ENCODE measurements around the gene GRB2. TPM values are rescaled to one million over a fixed set of nuclear protein-coding genes. Genes with fewer than 3 reads are reported as not detected.
A peak's percentile ranks its signal among the peaks of the same experiment; 100 is the strongest.

GRB2 gene
- total RNA-seq, 1 donor from 2014 or later, result 84.8 TPM

DNA sequence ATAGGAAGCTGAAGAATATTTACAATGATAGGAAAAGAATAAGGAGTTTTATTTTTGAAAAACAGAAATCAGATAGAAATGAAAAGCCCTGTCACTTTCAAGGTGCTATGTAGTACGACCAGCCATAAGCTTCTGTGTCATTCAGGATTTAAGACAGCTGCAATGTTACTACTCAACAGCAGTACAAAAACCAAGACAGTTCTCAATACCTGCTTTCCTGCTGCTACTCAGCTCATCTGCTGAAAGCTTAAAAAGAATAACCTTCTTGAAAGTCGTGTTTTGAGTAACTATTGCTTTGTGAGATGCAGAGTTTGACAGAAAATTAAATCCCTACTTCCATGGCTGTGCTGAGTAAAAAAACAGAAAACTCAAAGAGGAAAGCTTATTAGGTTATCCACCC, 8.7 kb downstream of the GRB2 start:
- DNase-seq (ENCODE audit: low spot score, unreplicated experiment), result no peak
- Mint-ChIP-seq H3K4me3 (ENCODE audit: low read depth) (no peak overlapping the region), H3K27me3 (no peaks in the 10 kb centered on the region), H3K4me1 (ENCODE audit: low read depth) (peaks cover 33% of the 10 kb centered on the region), H3K27ac (no peak overlapping the region), H3K9me3 (ENCODE audit: low read depth) (no peaks in the 10 kb centered on the region), H3K36me3 (ENCODE audit: insufficient read depth) (peaks cover 3% of the 10 kb centered on the region)
- TF ChIP-seq, protein P1, sequence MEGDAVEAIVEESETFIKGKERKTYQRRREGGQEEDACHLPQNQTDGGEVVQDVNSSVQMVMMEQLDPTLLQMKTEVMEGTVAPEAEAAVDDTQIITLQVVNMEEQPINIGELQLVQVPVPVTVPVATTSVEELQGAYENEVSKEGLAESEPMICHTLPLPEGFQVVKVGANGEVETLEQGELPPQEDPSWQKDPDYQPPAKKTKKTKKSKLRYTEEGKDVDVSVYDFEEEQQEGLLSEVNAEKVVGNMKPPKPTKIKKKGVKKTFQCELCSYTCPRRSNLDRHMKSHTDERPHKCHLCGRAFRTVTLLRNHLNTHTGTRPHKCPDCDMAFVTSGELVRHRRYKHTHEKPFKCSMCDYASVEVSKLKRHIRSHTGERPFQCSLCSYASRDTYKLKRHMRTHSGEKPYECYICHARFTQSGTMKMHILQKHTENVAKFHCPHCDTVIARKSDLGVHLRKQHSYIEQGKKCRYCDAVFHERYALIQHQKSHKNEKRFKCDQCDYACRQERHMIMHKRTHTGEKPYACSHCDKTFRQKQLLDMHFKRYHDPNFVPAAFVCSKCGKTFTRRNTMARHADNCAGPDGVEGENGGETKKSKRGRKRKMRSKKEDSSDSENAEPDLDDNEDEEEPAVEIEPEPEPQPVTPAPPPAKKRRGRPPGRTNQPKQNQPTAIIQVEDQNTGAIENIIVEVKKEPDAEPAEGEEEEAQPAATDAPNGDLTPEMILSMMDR (IDR thresholded peaks at IDR 0.05; ENCODE audit: unreplicated experiment), result no peak

DNA sequence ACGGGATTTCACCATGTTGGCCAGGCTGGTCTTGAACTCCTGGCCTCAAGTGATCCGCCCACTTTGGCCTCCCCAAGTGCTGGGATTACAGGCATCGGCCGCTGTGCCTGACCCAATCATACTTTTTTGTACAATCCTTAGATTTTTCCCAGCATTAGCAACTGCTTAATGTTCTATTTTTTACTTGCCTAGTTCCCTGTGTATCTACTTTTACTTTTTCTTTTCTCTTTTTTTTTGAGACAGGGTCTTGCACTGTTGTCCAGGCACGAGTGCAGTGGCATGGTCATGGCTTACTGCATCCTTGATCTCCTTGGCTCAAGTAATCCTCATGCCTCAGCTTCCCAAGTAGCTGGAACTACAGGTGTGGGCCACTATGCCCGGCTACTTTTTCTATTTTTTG, 9.5 kb downstream of the GRB2 start:
- no peak for DNase-seq (ENCODE audit: low spot score, unreplicated experiment)
- TF ChIP-seq, protein P1 (IDR thresholded peaks at IDR 0.05; ENCODE audit: unreplicated experiment), result no peak
- Mint-ChIP-seq H3K36me3 (ENCODE audit: insufficient read depth) (peaks cover 3% of the 10 kb centered on the region), H3K4me3 (ENCODE audit: low read depth) (no peak overlapping the region), H3K4me1 (ENCODE audit: low read depth) (peaks cover 35% of the 10 kb centered on the region), H3K27me3 (no peaks in the 10 kb centered on the region), H3K9me3 (ENCODE audit: low read depth) (no peaks in the 10 kb centered on the region), H3K27ac (peak overlapping the region; percentile 82)

DNA sequence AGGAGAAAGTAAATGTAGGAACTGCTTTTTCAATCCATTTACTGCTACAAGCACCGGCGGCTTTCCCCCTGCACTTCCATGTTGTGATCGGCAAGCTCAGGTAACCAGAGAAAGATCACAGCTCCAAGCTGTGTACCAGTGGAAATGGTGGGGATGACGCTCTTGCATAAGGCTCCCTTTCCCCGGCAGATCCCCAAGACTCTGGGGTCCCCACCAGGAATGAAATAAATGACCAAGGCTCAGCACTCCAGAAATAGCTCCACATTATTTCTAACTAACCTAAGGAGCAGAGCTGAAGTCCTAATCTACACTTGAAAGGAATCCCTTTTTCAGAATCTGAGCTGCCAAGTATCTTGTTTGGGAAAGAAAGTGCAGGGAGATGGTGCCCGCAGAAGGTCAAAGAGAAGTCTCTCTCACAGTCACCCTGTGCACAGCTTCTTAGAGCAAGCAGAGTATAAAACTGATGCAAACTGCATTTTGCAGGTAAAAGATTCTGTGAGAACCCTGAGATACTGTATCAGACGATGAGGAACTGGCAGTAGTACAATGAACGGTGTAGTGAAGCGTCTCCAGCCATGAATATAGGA, 11.1 kb downstream of the GRB2 start:
- peaks cover 42% of the 10 kb centered on the region for H3K4me1 Mint-ChIP-seq (ENCODE audit: low read depth)
- H3K36me3 Mint-ChIP-seq (ENCODE audit: insufficient read depth), result peaks cover 6% of the 10 kb centered on the region
- peak overlapping the region; percentile 96 for H3K4me3 Mint-ChIP-seq (ENCODE audit: low read depth)
- no peaks in the 10 kb centered on the region for H3K27me3 Mint-ChIP-seq
- TF ChIP-seq, protein P1 (IDR thresholded peaks at IDR 0.05; ENCODE audit: unreplicated experiment), result no peak
- no peaks in the 10 kb centered on the region for H3K9me3 Mint-ChIP-seq (ENCODE audit: low read depth)
- no peak for DNase-seq (ENCODE audit: low spot score, unreplicated experiment)
- H3K27ac Mint-ChIP-seq, result peak overlapping the region; percentile 96

DNA sequence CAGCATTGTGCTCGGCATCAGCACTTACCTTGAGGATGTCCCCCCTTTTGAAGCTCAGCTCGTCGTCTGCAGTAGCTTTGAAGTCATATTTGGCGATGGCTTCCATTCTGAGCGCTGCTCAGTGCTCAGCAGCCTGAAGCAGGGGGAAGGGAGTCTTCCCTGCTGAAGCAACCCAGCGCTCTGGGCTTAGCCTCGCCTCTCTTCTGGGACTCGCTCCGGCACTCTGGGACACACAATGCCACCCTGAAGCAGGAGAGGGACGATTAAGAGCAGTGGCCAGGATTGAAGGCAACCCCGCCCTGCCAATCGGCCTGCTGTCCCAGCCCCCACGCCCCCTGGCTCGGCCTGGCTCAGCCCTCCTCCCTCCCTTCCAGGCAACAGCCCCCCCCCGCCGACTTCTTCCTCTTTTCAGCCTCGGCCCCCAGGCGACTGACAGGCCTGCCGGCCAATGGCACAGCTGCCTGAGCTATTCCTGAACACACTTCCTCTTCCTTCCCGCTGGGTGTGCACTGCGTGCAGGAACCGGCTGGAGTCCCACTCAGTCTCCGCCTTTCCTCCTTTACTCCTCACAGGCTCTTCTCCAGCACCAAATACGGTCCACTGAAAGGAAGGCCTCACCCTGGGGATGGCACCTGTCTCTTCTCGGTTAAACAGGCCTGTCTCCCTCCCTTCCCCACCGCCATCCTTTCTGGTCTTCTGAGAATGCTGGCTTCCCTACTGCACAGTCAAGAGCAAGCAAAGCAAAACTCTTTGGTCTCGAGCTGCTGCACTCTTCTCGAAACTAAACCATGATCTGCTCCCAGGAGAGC, 11.8 kb downstream of the GRB2 start:
- peaks cover 9% of the 10 kb centered on the region for H3K36me3 Mint-ChIP-seq (ENCODE audit: insufficient read depth)
- H3K4me3 Mint-ChIP-seq (ENCODE audit: low read depth), result peak overlapping the region; percentile 96
- H3K4me1 Mint-ChIP-seq (ENCODE audit: low read depth), result peaks cover 46% of the 10 kb centered on the region
- peak; percentile 96 for DNase-seq (ENCODE audit: low spot score, unreplicated experiment)
- H3K27me3 Mint-ChIP-seq, result no peaks in the 10 kb centered on the region
- TF ChIP-seq, protein P1 (IDR thresholded peaks at IDR 0.05; ENCODE audit: unreplicated experiment), result no peak
- peak overlapping the region; percentile 96 for H3K27ac Mint-ChIP-seq
- H3K9me3 Mint-ChIP-seq (ENCODE audit: low read depth), result no peaks in the 10 kb centered on the region

DNA sequence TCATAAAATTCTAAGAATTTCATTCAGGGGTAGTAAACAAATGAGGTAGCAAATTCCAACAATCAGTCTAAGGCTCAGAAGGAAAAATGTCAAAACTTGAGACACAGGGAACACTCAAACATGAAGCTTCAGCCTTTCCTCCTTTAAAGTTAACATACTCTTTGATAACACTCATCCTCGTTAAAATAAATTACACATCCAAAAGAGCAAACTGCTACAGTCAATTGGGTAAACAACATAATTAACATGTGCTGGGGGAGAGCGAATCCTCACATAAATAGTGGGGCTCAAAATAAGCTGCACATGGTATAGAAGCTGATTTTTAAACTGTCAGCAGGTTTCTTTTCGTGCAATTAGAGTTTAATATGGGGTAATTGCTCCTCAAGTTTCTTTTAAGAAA, 12.9 kb downstream of the GRB2 start:
- no peaks in the 10 kb centered on the region for H3K9me3 Mint-ChIP-seq (ENCODE audit: low read depth)
- DNase-seq (ENCODE audit: low spot score, unreplicated experiment), result no peak
- TF ChIP-seq, protein P1 (IDR thresholded peaks at IDR 0.05; ENCODE audit: unreplicated experiment), result no peak
- peaks cover 9% of the 10 kb centered on the region for H3K36me3 Mint-ChIP-seq (ENCODE audit: insufficient read depth)
- peaks cover 46% of the 10 kb centered on the region for H3K4me1 Mint-ChIP-seq (ENCODE audit: low read depth)
- peak overlapping the region; percentile 96 for H3K4me3 Mint-ChIP-seq (ENCODE audit: low read depth)
- peak overlapping the region; percentile 96 for H3K27ac Mint-ChIP-seq
- no peaks in the 10 kb centered on the region for H3K27me3 Mint-ChIP-seq

Measured in progenitor cell of endocrine pancreas (in vitro differentiated cells).